Gastrocnemius medialis (tissue), 4 donors: Measurements from ENCODE around the gene ABR. TPM values are rescaled to one million over a fixed set of nuclear protein-coding genes. Genes with fewer than 3 reads are reported as not detected.
"Not testable (repeated sequence)": the region's sequence is repeated elsewhere in the genome, so short reads cannot be mapped to it uniquely, and the experiment has no call there.

Experiments
- ATAC-seq, 2 donors: fragments of 150-250 bp; one replicate each; pipeline ENCODE4 v1.9.1; 2016
- DNase-seq, 2 donors: peaks; one replicate each; pipeline ENCODE4 v3.0.0-alpha.2; 2019
- H3K27ac ChIP-seq, 4 donors: fragments of 200-600 bp; sonication (generic); 1 replicate in 1 of 4; 2 replicates in 3 of 4; pipeline ENCODE4 v1.5.1; 2016 to 2018; ENCODE audit warnings: mild to moderate bottlenecking in 2 of 4, moderate library complexity in 1 of 4
- H3K27me3 ChIP-seq, 3 donors: fragments of 200-600 bp; sonication (generic) in 2 of 3; 1 replicate in 1 of 3; 2 replicates in 2 of 3; pipeline versions ENCODE4 v1.5.1 to v1.6.0; 2016 to 2019; ENCODE audit warnings: mild to moderate bottlenecking in 1 of 3, moderate library complexity in 1 of 3
- H3K36me3 ChIP-seq, 2 donors: fragments of 200-600 bp; sonication (generic) in 1 of 2; one replicate each; pipeline ENCODE4 v1.5.1; 2017 to 2018
- H3K4me1 ChIP-seq, 2 donors: fragments of 200-600 bp; sonication (generic) in 1 of 2; one replicate each; pipeline ENCODE4 v1.5.1; 2016 to 2017; ENCODE audit warnings: mild to moderate bottlenecking in 2 of 2
- H3K4me3 ChIP-seq, 4 donors: fragments of 200-600 bp; sonication (generic) in 3 of 4; 1 replicate in 1 of 4; 2 replicates in 3 of 4; pipeline ENCODE4 v1.5.1; 2016 to 2019; ENCODE audit warnings: mild to moderate bottlenecking in 2 of 4
- H3K9me3 ChIP-seq, 3 donors: fragments of 200-600 bp; sonication (generic) in 2 of 3; 1 replicate in 1 of 3; 2 replicates in 2 of 3; pipeline ENCODE4 v1.5.1; 2016 to 2019
- POLR2A ChIP-seq, 2 donors: fragments of 450-650 bp; IDR thresholded peaks; one replicate each; pipeline ENCODE4 v1.6.1; 2017; ENCODE audit warnings: antibody characterized with exemption in 2 of 2, mild to moderate bottlenecking in 2 of 2, moderate library complexity in 2 of 2
- in situ Hi-C, 4 donors: fragments of 200-750 bp; cut with MboI; loops; one replicate each; pipeline versions ENCODE4 v1.15.0 to v1.8.0; 2017; ENCODE audit warnings: low sequenced_read_pairs in 4 of 4
- intact Hi-C: fragments of 100-400 bp; cut with DNase I; formaldehyde crosslinking; loops from one replicate; pipeline ENCODE4 v1.15.1; 2023; ENCODE audit warnings: low total_unique reads
- total RNA-seq, 4 donors: library from RNA; depleted of rRNA; stranded (reverse); fragments of >200 nt; gene quantifications; one replicate each; pipeline versions ENCODE4 v1.1.0 to v1.2.3, GENCODE V29; 2016
- TF ChIP-seq, protein P1 (sequence below), 5 experiments: fragments of 450-650 bp in 3 of 5; fragments of 200-600 bp in 2 of 5; sonication (generic) in 2 of 5; IDR thresholded peaks in 4 of 5; conservative IDR thresholded peaks in 1 of 5; 1 replicate in 4 of 5; 2 replicates in 1 of 5; pipeline ENCODE4 v1.5.1; 2016 to 2019; ENCODE audit warnings: antibody characterized with exemption in 5 of 5, mild to moderate bottlenecking in 3 of 5, moderate library complexity in 3 of 5

ABR gene
- total RNA-seq, 4 donors from 2014 or later, result 9.7 to 15.4 (median 12.8) TPM

DNA sequence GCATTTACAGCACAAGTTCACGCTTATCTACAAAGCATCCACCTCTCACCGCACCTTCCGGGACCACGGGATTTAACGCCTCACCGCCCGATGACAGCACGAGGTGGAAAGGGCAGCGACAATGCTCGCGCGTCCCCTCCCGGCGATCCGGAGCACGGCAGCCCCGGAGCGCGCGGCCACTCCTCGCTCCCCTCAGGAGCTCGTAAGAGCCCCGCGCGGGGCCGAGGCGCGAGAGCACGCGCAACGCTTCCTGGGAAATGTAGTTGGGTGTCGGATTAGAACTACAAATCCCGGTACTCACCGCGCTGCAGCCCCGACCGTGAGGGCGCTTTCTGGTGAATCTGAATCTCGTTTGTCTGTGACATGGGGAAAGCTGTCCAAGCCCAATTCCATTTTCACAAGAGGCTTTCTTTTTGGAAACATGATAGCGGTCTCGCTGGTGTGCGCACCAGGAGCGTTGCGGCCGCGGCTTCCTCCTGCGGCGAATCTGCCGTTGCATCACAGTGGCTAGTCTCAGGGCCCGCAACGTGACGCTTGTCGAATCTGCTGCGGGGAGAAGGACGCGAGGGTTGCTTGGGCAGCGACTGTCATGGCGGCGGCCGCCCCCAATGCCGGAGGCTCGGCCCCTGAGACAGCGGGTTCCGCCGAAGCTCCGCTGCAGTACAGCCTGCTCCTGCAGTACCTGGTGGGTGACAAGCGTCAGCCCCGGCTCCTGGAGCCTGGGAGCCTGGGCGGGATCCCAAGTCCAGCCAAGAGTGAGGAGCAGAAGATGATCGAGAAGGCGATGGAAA is 183.0 kb downstream of the ABR start, which contains the start of gene TIMM22:
TIMM22 (plus strand) TSS at position 576 of the 791 bp plus-strand sequence; CDS start at position 590, 14 bp downstream.
- H3K4me1 ChIP-seq, result peaks cover 40 to 41% of the 10 kb centered on the region in 2 donors
- in situ Hi-C loops (no loop called here), intact Hi-C loops (loop anchor here (1.0 to 5.0 kb wide), 5 partner anchors 15 to 584 kb away; a partner anchor contains a TSS)
- H3K9me3 ChIP-seq, result no peaks in the 10 kb centered on the region
- peaks cover 0 to 19% of the 10 kb centered on the region in 2 donors for H3K36me3 ChIP-seq
- H3K27me3 ChIP-seq, result no peaks in the 10 kb centered on the region
- peak within 1 kb of the TSS; percentile 75 to 98 (median 97) for H3K4me3 ChIP-seq
- DNase-seq (peak; percentile 88 to 91), ATAC-seq (peak; percentile 93 to 94)
- H3K27ac ChIP-seq, result peak within 1 kb of the TSS; percentile 88 to 95 (median 92)
- peak; percentile 76 to 83 for TF ChIP-seq POLR2A (IDR thresholded peaks at IDR 0.05)
- TF ChIP-seq, protein P1, sequence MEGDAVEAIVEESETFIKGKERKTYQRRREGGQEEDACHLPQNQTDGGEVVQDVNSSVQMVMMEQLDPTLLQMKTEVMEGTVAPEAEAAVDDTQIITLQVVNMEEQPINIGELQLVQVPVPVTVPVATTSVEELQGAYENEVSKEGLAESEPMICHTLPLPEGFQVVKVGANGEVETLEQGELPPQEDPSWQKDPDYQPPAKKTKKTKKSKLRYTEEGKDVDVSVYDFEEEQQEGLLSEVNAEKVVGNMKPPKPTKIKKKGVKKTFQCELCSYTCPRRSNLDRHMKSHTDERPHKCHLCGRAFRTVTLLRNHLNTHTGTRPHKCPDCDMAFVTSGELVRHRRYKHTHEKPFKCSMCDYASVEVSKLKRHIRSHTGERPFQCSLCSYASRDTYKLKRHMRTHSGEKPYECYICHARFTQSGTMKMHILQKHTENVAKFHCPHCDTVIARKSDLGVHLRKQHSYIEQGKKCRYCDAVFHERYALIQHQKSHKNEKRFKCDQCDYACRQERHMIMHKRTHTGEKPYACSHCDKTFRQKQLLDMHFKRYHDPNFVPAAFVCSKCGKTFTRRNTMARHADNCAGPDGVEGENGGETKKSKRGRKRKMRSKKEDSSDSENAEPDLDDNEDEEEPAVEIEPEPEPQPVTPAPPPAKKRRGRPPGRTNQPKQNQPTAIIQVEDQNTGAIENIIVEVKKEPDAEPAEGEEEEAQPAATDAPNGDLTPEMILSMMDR (IDR thresholded peaks at IDR 0.05 in 4 of 5, conservative IDR thresholded peaks at IDR 0.05 in 1 of 5), result peak; percentile 97 to 99 (median 98)

DNA sequence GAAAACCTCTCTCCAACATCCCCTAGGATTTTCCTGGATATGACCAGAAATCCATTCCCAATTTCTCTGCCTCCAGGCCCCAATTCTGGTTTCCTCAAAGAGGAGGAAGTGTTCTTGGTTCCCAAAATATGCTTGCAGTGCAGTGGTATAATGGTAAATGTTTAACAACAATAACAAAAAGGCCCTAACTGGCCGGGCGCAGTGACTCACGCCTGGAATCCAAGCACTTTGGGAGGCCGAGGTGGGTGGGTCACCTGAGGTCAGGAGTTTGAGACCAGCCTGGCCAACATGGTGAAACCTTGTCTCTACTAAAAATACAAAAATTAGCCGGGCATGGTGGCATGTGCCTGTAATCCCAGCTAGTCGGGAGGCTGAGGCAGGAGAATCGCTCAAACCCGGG is 184.5 kb downstream of the ABR start:
- in situ Hi-C loops, H3K4me3 ChIP-seq: not testable (repeated sequence)

DNA sequence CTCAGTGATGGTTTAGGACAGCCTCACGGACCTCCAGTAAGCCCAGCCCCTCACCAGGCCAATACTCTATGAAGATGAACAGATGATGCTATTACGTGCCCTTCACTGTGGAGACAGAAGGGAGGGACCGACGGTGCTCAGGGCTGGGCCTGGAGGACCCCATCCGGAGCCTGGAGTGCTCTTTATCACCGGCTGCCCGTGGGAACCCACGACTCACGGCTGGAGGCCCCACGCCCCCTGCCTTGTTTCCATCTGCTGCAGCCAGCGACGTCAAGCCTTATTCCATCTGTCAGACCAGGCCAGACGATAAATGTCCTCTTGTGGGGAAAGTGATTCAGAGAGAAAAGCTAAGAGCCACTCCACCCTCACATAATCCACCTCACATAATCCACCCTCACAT is 186.8 kb downstream of the ABR start:
- in situ Hi-C loops (no loop called here), intact Hi-C loops (no loop called here)
- H3K4me1 ChIP-seq, result peaks cover 5% of the 10 kb centered on the region in 2 donors
- H3K9me3 ChIP-seq, result no peaks in the 10 kb centered on the region
- H3K36me3 ChIP-seq, result no peaks in the 10 kb centered on the region
- DNase-seq (no peak), ATAC-seq (no peak)
- H3K4me3 ChIP-seq, result no peak overlapping the region
- H3K27ac ChIP-seq, result no peak overlapping the region
- H3K27me3 ChIP-seq, result no peaks in the 10 kb centered on the region
- TF ChIP-seq, protein P1 (IDR thresholded peaks at IDR 0.05 in 4 of 5, conservative IDR thresholded peaks at IDR 0.05 in 1 of 5), result no peak
- TF ChIP-seq POLR2A (IDR thresholded peaks at IDR 0.05), result no peak

More for the DNA sequence above, 184.5 kb downstream of the ABR start:
- H3K4me1 ChIP-seq, result peaks cover 27% of the 10 kb centered on the region in 2 donors
- not testable (repeated sequence) for ATAC-seq, H3K36me3 ChIP-seq, DNase-seq, H3K27ac ChIP-seq, H3K27me3 ChIP-seq, H3K9me3 ChIP-seq
- intact Hi-C loops, result loop anchor here (5.0 kb wide), 2 partner anchors 198 to 583 kb away; a partner anchor contains a TSS

DNA sequence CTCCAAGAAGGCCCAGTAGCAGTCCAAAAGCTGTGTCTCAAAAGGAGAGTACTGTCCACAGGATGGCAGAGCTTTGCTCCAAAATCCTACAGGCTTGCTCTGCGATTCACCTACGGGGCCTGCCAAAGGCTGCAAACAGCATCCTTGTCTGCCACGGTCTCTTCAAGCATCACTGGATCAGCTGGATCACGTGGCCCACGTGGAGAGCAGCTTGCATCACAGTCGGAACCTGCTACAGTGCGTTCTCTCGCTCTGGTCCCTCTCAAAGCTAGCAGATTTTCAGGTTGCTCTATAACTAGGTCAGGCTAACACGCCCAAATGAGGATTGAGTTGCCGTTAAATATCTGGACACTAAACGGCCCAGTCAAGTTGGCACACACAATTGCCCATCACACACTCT is 191.2 kb downstream of the ABR start:
- Histone ChIP-seq H3K27ac (no peak overlapping the region), H3K36me3 (no peaks in the 10 kb centered on the region), H3K4me3 (no peak overlapping the region), H3K27me3 (no peaks in the 10 kb centered on the region), H3K4me1 (no peaks in the 10 kb centered on the region), H3K9me3 (no peaks in the 10 kb centered on the region)
- no peak for TF ChIP-seq POLR2A (IDR thresholded peaks at IDR 0.05)
- TF ChIP-seq, protein P1 (IDR thresholded peaks at IDR 0.05 in 4 of 5, conservative IDR thresholded peaks at IDR 0.05 in 1 of 5), result no peak
- intact Hi-C loops (no loop called here), in situ Hi-C loops (no loop called here)
- no peak for ATAC-seq
- DNase-seq, result no peak

DNA sequence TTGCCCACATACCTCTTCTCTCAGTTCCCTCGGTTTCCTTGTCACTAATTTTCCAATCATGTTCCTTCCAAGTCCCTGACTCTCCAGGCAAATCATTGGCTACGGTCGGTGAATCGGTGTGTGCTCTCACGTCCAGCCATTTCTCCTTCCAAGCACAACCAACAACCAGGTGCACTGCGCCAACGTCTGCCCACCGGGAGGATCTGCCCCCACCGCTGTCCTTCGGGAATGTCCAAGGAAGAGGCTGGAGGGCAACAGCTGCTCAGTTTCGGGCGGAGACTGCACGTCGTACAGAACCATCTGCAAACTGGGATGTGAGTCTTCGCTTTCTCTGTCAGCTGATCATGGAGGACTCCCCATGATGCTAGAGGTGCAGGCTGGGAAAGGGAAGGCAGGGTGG is 191.8 kb downstream of the ABR start:
- in situ Hi-C loops, result no loop called here

More for the DNA sequence above, 191.8 kb downstream of the ABR start:
- Histone ChIP-seq H3K27ac (no peak overlapping the region), H3K4me1 (no peaks in the 10 kb centered on the region), H3K36me3 (no peaks in the 10 kb centered on the region), H3K4me3 (no peak overlapping the region), H3K27me3 (no peaks in the 10 kb centered on the region), H3K9me3 (no peaks in the 10 kb centered on the region)
- TF ChIP-seq, protein P1 (IDR thresholded peaks at IDR 0.05 in 4 of 5, conservative IDR thresholded peaks at IDR 0.05 in 1 of 5), result no peak
- TF ChIP-seq POLR2A (IDR thresholded peaks at IDR 0.05), result no peak
- ATAC-seq (no peak), DNase-seq (no peak)
- intact Hi-C loops, result no loop called here
